Mesendoderm (in vitro differentiated cells): ENCODE data around the gene NDC80.
"Not testable (repeated sequence)": the region's sequence is repeated elsewhere in the genome, so short reads cannot be mapped to it uniquely, and the experiment has no call there.

ENCODE experiments used
- DNase-seq: peaks from one replicate; pipeline ENCODE4 v3.0.0; 2013
- H2AK5ac ChIP-seq: 2 replicates; pipeline ENCODE4 v1.6.1; 2013; ENCODE audit warnings: low read length, inconsistent platforms
- H2BK120ac ChIP-seq: 2 replicates; pipeline ENCODE4 v1.6.1; 2013; ENCODE audit warnings: low read depth, mild to moderate bottlenecking, low read length, moderate library complexity, mixed read lengths
- H2BK15ac ChIP-seq: replicated peaks from 2 replicates; pipeline ENCODE4 v1.6.1; 2013; ENCODE audit warnings: low read depth, mild to moderate bottlenecking, moderate library complexity
- H2BK5ac ChIP-seq: 2 replicates; pipeline ENCODE4 v1.6.1; 2013; ENCODE audit warnings: low read length, inconsistent platforms
- H3K18ac ChIP-seq: 2 replicates; pipeline ENCODE4 v1.6.1; 2013; ENCODE audit warnings: mild to moderate bottlenecking, low read length, mixed read lengths
- H3K23ac ChIP-seq: one replicate; pipeline ENCODE4 v1.6.1; 2013; ENCODE audit warnings: low read length
- H3K27ac ChIP-seq: 2 replicates; pipeline ENCODE4 v1.5.1; 2013; ENCODE audit warnings: low read depth, mild to moderate bottlenecking, inconsistent platforms, low read length, moderate library complexity
- H3K27me3 ChIP-seq: 2 replicates; pipeline ENCODE4 v1.6.1; 2013; ENCODE audit warnings: low read length, control low read depth, mild to moderate bottlenecking, inconsistent platforms; ENCODE audit not compliant: insufficient read depth, poor library complexity
- H3K36me3 ChIP-seq: 2 replicates; pipeline ENCODE4 v1.6.1; 2013; ENCODE audit warnings: low read length, inconsistent platforms; ENCODE audit not compliant: control insufficient read depth, insufficient read depth
- H3K4ac ChIP-seq: one replicate; pipeline ENCODE4 v1.6.1; 2013; ENCODE audit warnings: low read depth, mild to moderate bottlenecking, low read length, moderate library complexity
- H3K4me1 ChIP-seq: 2 replicates; pipeline ENCODE4 v1.6.1; 2013; ENCODE audit warnings: low read depth, low read length, inconsistent platforms; ENCODE audit not compliant: control insufficient read depth
- H3K4me2 ChIP-seq: 2 replicates; pipeline ENCODE4 v1.6.1; 2013; ENCODE audit warnings: low read length
- H3K4me3 ChIP-seq: 2 replicates; pipeline ENCODE4 v1.5.1; 2013; ENCODE audit warnings: mild to moderate bottlenecking, low read length
- H3K56ac ChIP-seq: one replicate; pipeline ENCODE4 v1.6.1; 2013; ENCODE audit warnings: low read length
- H3K79me1 ChIP-seq: 2 replicates; pipeline ENCODE4 v1.6.1; 2013; ENCODE audit warnings: low read length, inconsistent platforms
- H3K79me2 ChIP-seq: 2 replicates; pipeline ENCODE4 v1.6.1; 2013; ENCODE audit warnings: mild to moderate bottlenecking, low read length; ENCODE audit not compliant: control insufficient read depth, insufficient read depth
- H3K9ac ChIP-seq: 2 replicates; pipeline ENCODE4 v1.6.1; 2013; ENCODE audit warnings: low read length, inconsistent platforms
- H4K5ac ChIP-seq: one replicate; pipeline ENCODE4 v1.6.1; 2013; ENCODE audit warnings: low read length
- H4K8ac ChIP-seq: one replicate; pipeline ENCODE4 v1.6.1; 2013; ENCODE audit warnings: low read depth, mild to moderate bottlenecking, control low read depth, low read length, moderate library complexity
- WGBS: extraction: QIAGEN DNeasy Blood & Tissue Kit; methylation state at CpG from one replicate; pipeline ENCODE4 v1.1.7; 2013; ENCODE audit warnings: low lambda C conversion rate, missing lambda C conversion rate; ENCODE audit not compliant: insufficient coverage; ENCODE audit errors: extremely low coverage; 5-methylcytosine and 5-hydroxymethylcytosine counted together

Gene NDC80

GRCh38 chr18:2537296-2537695, 34.1 kb upstream of the NDC80 start:
- Histone ChIP-seq H3K23ac (no peak overlapping the region), H3K27me3 (no peaks in the 10 kb centered on the region), H3K56ac (no peak overlapping the region), H3K27ac (no peak overlapping the region), H3K4ac (no peak overlapping the region), H2AK5ac (no peak overlapping the region), H2BK15ac (no peak overlapping the region), H2BK5ac (no peak overlapping the region), H3K18ac (no peak overlapping the region), H3K4me3 (no peak overlapping the region), H3K36me3 (no peaks in the 10 kb centered on the region), H3K4me1 (no peaks in the 10 kb centered on the region), H4K5ac (no peak overlapping the region), H3K9ac (no peak overlapping the region), H3K79me1 (no peaks in the 10 kb centered on the region), H4K8ac (no peak overlapping the region), H3K79me2 (no peaks in the 10 kb centered on the region), H3K4me2 (no peak overlapping the region), H2BK120ac (no peak overlapping the region)
- WGBS: no CpG with 5 or more reads among the region's 3 CpGs
- DNase-seq: no peak

- Histone ChIP-seq H3K4me2 (no peak overlapping the region), H3K79me1 (no peaks in the 10 kb centered on the region), H2BK120ac (no peak overlapping the region), H3K36me3 (no peaks in the 10 kb centered on the region), H3K79me2 (no peaks in the 10 kb centered on the region), H3K27ac (no peak overlapping the region), H3K56ac (no peak overlapping the region), H2BK15ac (no peak overlapping the region), H4K8ac (no peak overlapping the region), H2BK5ac (no peak overlapping the region), H3K4ac (no peak overlapping the region), H3K23ac (no peak overlapping the region), H2AK5ac (no peak overlapping the region), H3K4me3 (no peak overlapping the region), H4K5ac (no peak overlapping the region), H3K18ac (no peak overlapping the region), H3K9ac (no peak overlapping the region), H3K27me3 (no peaks in the 10 kb centered on the region), H3K4me1 (no peaks in the 10 kb centered on the region)
- no CpG with 5 or more reads among the region's 1 CpG for WGBS
- DNase-seq: no peak
Measured at GRCh38 chr18:2538236-2538635, 33.1 kb upstream of the NDC80 start.

DNA sequence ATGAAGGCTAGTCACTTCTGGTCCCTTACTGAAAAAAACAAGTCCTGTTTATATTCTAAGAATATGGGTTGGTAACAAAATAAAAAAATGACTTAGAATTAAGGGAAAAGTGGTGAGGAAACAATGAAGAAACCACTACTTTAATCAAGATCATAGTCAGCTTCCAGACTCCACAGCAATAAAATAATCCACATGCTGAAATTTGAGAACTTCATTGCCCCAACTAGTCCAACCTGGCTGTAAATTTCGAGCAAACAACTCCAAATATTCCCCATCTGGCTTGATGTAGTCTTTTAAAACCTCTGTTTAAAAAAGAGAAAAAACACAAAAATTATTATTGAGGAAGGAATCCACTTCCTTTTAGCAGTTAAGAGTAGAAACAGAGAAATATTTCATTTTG, 32.5 kb upstream of the NDC80 start:
- Histone ChIP-seq H2BK15ac (no peak overlapping the region), H2AK5ac (no peak overlapping the region), H3K4ac (no peak overlapping the region), H3K9ac (no peak overlapping the region), H3K36me3 (no peaks in the 10 kb centered on the region), H3K79me1 (no peaks in the 10 kb centered on the region), H2BK120ac (no peak overlapping the region), H3K79me2 (no peaks in the 10 kb centered on the region), H3K18ac (no peak overlapping the region), H4K5ac (no peak overlapping the region), H3K23ac (no peak overlapping the region), H3K27ac (no peak overlapping the region), H3K4me3 (no peak overlapping the region), H3K27me3 (no peaks in the 10 kb centered on the region), H4K8ac (no peak overlapping the region), H3K56ac (no peak overlapping the region), H2BK5ac (no peak overlapping the region), H3K4me1 (no peaks in the 10 kb centered on the region), H3K4me2 (no peak overlapping the region)
- no peak for DNase-seq
- no CpG with 5 or more reads among the region's 1 CpG for WGBS

DNA sequence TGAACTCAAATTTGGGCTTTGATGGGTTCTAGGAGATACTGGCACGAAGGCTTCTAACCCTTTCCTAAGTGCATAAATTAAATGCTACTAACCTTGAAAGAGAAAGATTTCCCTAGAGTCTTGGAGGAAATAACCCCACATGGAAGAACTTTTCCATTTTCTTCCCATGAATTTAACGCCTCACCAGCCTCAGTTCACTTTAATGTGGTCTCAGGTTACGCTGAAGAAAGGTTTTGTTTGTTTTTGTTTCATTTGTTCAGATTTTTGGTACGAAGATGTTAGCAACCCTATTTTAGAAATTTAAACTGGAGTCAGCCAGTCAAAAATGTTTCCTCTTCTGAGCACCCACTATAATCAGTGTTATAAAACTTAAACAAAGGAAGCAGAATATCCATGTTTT, 30.8 kb upstream of the NDC80 start:
- H3K4me1 ChIP-seq: no peaks in the 10 kb centered on the region
- no peak overlapping the region for H4K5ac ChIP-seq
- H3K56ac ChIP-seq: no peak overlapping the region
- no peak overlapping the region for H3K9ac ChIP-seq
- H2AK5ac ChIP-seq: no peak overlapping the region
- no peaks in the 10 kb centered on the region for H3K27me3 ChIP-seq
- no peaks in the 10 kb centered on the region for H3K79me1 ChIP-seq
- no peaks in the 10 kb centered on the region for H3K36me3 ChIP-seq
- H3K4me3 ChIP-seq: no peak overlapping the region
- no peak for DNase-seq
- no peak overlapping the region for H2BK120ac ChIP-seq
- no peak overlapping the region for H3K27ac ChIP-seq
- WGBS: no CpG with 5 or more reads among the region's 4 CpGs
- H4K8ac ChIP-seq: no peak overlapping the region
- H2BK5ac ChIP-seq: no peak overlapping the region
- H3K79me2 ChIP-seq: no peaks in the 10 kb centered on the region
- H2BK15ac ChIP-seq: no peak overlapping the region
- no peak overlapping the region for H3K4ac ChIP-seq
- H3K4me2 ChIP-seq: no peak overlapping the region
- no peak overlapping the region for H3K18ac ChIP-seq
- no peak overlapping the region for H3K23ac ChIP-seq

DNA sequence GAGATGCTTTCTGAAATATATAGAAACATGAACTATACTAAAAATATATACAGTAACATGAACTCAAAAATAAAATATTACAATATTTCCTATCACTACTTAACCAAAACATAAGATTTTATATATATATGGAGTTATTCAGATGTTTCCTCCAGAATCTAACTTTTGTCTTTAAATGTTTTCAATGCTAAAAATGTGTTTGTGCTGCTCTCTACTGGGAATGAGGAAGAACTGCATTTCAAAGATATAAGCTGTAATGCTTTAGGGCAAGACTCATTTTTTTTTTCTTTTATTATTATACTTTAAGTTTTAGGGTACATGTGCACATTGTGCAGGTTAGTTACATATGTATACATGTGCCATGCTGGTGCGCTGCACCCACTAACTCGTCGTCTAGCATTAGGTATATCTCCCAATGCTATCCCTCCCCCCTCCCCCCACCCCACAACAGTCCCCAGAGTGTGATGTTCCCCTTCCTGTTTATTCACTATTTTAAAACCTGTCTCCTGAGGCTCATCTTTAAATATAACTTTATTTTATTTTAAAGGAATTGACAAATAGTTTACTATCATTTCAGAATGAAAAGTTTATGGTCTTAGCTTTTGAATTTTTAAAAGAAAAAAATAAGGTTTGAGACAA, 29.3 kb upstream of the NDC80 start:
- DNase-seq: peak; percentile 44
- H3K27ac ChIP-seq, H3K9ac ChIP-seq, H3K18ac ChIP-seq, H3K27me3 ChIP-seq, H3K79me1 ChIP-seq, H3K4me3 ChIP-seq, H2BK15ac ChIP-seq, H2BK120ac ChIP-seq, H3K23ac ChIP-seq, H3K56ac ChIP-seq, H3K4me1 ChIP-seq, H3K36me3 ChIP-seq, H3K4ac ChIP-seq, H3K79me2 ChIP-seq, H2AK5ac ChIP-seq, H4K5ac ChIP-seq, H2BK5ac ChIP-seq, H4K8ac ChIP-seq, H3K4me2 ChIP-seq: not testable (repeated sequence)
- WGBS: no CpG with 5 or more reads among the region's 3 CpGs

- Histone ChIP-seq H3K18ac (no peak overlapping the region), H3K4ac (no peak overlapping the region), H3K9ac (no peak overlapping the region), H3K4me3 (no peak overlapping the region), H3K23ac (no peak overlapping the region), H3K27ac (no peak overlapping the region), H3K4me1 (no peaks in the 10 kb centered on the region), H3K79me2 (no peaks in the 10 kb centered on the region), H3K27me3 (no peaks in the 10 kb centered on the region), H3K4me2 (no peak overlapping the region), H2BK15ac (no peak overlapping the region), H2AK5ac (no peak overlapping the region), H3K36me3 (no peaks in the 10 kb centered on the region), H3K79me1 (no peaks in the 10 kb centered on the region), H2BK120ac (no peak overlapping the region), H2BK5ac (no peak overlapping the region), H4K5ac (no peak overlapping the region), H4K8ac (no peak overlapping the region), H3K56ac (no peak overlapping the region)
- no peak for DNase-seq
- no CpG with 5 or more reads among the region's 2 CpGs for WGBS
Measured at GRCh38 chr18:2545155-2545554, 26.2 kb upstream of the NDC80 start.
